Measurements from ENCODE around the gene GREB1.

DNA sequence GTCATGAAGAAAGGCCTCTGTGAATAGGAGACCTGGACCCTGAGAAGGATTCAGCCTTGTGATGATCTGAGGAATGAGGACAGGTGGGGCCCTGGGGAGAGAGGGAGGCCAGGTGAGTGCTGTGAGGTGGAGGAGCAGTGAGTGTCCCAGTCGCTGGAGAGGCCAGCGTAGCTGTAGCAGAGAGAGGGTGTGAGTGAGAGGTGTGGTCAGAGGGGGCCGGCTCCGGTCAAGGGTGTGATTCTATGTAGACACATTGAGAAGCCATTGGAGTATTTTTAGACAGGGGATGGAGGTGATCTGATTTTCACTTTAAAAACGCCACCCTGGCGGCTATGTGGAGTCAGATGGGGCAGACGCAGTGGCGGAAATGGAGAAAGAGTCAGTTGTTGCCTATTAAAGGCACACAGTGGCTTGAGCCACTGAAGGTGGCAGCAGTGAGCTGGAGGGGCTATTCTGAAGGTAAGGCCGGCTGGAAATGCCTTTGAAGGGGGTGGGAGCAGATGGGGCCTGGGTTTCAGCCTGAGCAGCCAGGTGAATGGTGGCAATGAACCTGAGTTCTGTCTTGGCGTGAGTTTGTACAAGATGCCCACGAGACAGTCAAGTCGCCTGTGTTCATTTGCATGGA, 55.6 kb downstream of the GREB1 start:
- TF ChIP-seq, protein P1, sequence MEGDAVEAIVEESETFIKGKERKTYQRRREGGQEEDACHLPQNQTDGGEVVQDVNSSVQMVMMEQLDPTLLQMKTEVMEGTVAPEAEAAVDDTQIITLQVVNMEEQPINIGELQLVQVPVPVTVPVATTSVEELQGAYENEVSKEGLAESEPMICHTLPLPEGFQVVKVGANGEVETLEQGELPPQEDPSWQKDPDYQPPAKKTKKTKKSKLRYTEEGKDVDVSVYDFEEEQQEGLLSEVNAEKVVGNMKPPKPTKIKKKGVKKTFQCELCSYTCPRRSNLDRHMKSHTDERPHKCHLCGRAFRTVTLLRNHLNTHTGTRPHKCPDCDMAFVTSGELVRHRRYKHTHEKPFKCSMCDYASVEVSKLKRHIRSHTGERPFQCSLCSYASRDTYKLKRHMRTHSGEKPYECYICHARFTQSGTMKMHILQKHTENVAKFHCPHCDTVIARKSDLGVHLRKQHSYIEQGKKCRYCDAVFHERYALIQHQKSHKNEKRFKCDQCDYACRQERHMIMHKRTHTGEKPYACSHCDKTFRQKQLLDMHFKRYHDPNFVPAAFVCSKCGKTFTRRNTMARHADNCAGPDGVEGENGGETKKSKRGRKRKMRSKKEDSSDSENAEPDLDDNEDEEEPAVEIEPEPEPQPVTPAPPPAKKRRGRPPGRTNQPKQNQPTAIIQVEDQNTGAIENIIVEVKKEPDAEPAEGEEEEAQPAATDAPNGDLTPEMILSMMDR (IDR thresholded peaks at IDR 0.05), result no peak
- no peak for TF ChIP-seq POLR2AphosphoS5 (IDR thresholded peaks at IDR 0.05)

Measured in upper lobe of left lung (tissue), 4 donors.